GM12892 (cell line): ENCODE data around the gene TSPAN5.

Source experiments
- POLR2A ChIP-seq: IDR thresholded peaks from 2 replicates; pipeline ENCODE4 v1.6.1; 2011; ENCODE audit warnings: low read depth, low read length, control low read depth
- TAF1 ChIP-seq: IDR thresholded peaks from 2 replicates; pipeline ENCODE4 v1.6.1; 2011; ENCODE audit warnings: low read depth, mild to moderate bottlenecking, control low read depth, low read length, borderline replicate concordance

- no peak for TF ChIP-seq POLR2A
- no peak for TF ChIP-seq TAF1
These were observed 175.3 kb downstream of the TSPAN5 start for GRCh38 chr4:98482847-98483806.
